Natural killer cell (primary cell): ENCODE results near the gene MRPS7. TPM values are rescaled to one million over a fixed set of nuclear protein-coding genes. Genes with fewer than 3 reads are reported as not detected.

Experiments
- ATAC-seq, 3 donors: fragments of 150-1000 bp in 2 of 3; fragments of 200-7000 bp in 1 of 3; cut with Tn5 transposase; 1 replicate in 1 of 3; 2 replicates in 2 of 3; pipeline ENCODE4 v1.10.0; 2021; ENCODE audit warnings: mild to moderate bottlenecking in 2 of 3, moderate library complexity in 2 of 3
- DNase-seq, 2 donors: peaks; one replicate each; pipeline versions ENCODE4 v3.0.0 to v3.0.0-alpha.2; 2013 to 2021; ENCODE audit warnings: mixed read lengths in 1 of 2
- H3K27ac ChIP-seq: one replicate; pipeline ENCODE4 v1.5.1; 2013; ENCODE audit warnings: mild to moderate bottlenecking, low read length
- H3K27me3 ChIP-seq: one replicate; pipeline ENCODE4 v1.6.1; 2013; ENCODE audit warnings: low read length; ENCODE audit not compliant: control insufficient read depth, insufficient read depth
- H3K36me3 ChIP-seq: one replicate; pipeline ENCODE4 v1.6.1; 2013; ENCODE audit warnings: low read length; ENCODE audit not compliant: control insufficient read depth, insufficient read depth
- H3K4me1 ChIP-seq: one replicate; pipeline ENCODE4 v1.6.1; 2013; ENCODE audit warnings: low read length; ENCODE audit not compliant: control insufficient read depth, insufficient read depth
- H3K4me3 ChIP-seq: one replicate; pipeline ENCODE4 v1.5.1; 2013; ENCODE audit warnings: low read length
- H3K9me3 ChIP-seq: one replicate; pipeline ENCODE4 v1.6.1; 2013; ENCODE audit warnings: low read length; ENCODE audit not compliant: control insufficient read depth, insufficient read depth
- H3K27ac Mint-ChIP-seq, 2 donors: one replicate each; pipeline ENCODE4 v1.8.0; 2022; ENCODE audit warnings: mild to moderate bottlenecking in 2 of 2, mixed read lengths in 2 of 2, moderate library complexity in 1 of 2
- H3K27me3 Mint-ChIP-seq, 2 donors: one replicate each; pipeline ENCODE4 v1.8.0; 2022; ENCODE audit warnings: low read depth in 2 of 2, mixed read lengths in 2 of 2
- H3K36me3 Mint-ChIP-seq: one replicate; pipeline ENCODE4 v1.8.0; 2022; ENCODE audit warnings: mixed read lengths
- H3K4me1 Mint-ChIP-seq, 2 donors: one replicate each; pipeline ENCODE4 v1.8.0; 2022; ENCODE audit warnings: mixed read lengths in 2 of 2
- H3K4me3 Mint-ChIP-seq: one replicate; pipeline ENCODE4 v1.8.0; 2022; ENCODE audit warnings: mild to moderate bottlenecking, moderate library complexity, mixed read lengths
- H3K9me3 Mint-ChIP-seq, 2 donors: one replicate each; pipeline ENCODE4 v1.8.0; 2022; ENCODE audit warnings: mixed read lengths in 2 of 2
- WGBS: methylation state at CpG from one replicate; pipeline ENCODE4 v1.1.7; 2013; ENCODE audit warnings: missing lambda C conversion rate; ENCODE audit not compliant: insufficient coverage; 5-methylcytosine and 5-hydroxymethylcytosine counted together
- intact Hi-C: fragments of 100-400 bp; cut with micrococcal nuclease; formaldehyde crosslinking; loops from one replicate; pipeline ENCODE4 v1.14.2; 2022
- total RNA-seq, 4 donors: library from RNA; stranded (reverse); fragments of 120-200 nt in 1 of 4; gene quantifications; one replicate each; pipeline versions ENCODE4 v1.2.3 to v1.2.4, GENCODE V29; 2013 to 2022
- TF ChIP-seq, protein P1 (sequence below): fragments of 200-600 bp; IDR thresholded peaks from one replicate; pipeline ENCODE4 v1.8.0; 2022; ENCODE audit warnings: antibody characterized with exemption

The MRPS7 gene
- total RNA-seq, 3 donors from 2014 or later (not counting 1 experiment from before 2014, with no cell fraction given): 27.3 to 29.4 (median 27.9) TPM

GRCh38 chr17:75295201-75296158 is 33.8 kb downstream of the MRPS7 start:
- Mint-ChIP-seq H3K36me3 (no peaks in the 10 kb centered on the region), H3K4me3 (no peak overlapping the region), H3K9me3 (no peaks in the 10 kb centered on the region), H3K27ac (peak overlapping the region in 1 of 2 donors; percentile 61), H3K4me1 (no peaks in the 10 kb centered on the region), H3K27me3 (no peaks in the 10 kb centered on the region)
- H3K27ac ChIP-seq: peak overlapping the region; percentile 90
- no peak for DNase-seq
- no peak overlapping the region for H3K4me3 ChIP-seq
- intact Hi-C loops: no loop called here
- no peaks in the 10 kb centered on the region for H3K27me3 ChIP-seq
- H3K4me1 ChIP-seq: peaks cover 39% of the 10 kb centered on the region
- TF ChIP-seq, protein P1, sequence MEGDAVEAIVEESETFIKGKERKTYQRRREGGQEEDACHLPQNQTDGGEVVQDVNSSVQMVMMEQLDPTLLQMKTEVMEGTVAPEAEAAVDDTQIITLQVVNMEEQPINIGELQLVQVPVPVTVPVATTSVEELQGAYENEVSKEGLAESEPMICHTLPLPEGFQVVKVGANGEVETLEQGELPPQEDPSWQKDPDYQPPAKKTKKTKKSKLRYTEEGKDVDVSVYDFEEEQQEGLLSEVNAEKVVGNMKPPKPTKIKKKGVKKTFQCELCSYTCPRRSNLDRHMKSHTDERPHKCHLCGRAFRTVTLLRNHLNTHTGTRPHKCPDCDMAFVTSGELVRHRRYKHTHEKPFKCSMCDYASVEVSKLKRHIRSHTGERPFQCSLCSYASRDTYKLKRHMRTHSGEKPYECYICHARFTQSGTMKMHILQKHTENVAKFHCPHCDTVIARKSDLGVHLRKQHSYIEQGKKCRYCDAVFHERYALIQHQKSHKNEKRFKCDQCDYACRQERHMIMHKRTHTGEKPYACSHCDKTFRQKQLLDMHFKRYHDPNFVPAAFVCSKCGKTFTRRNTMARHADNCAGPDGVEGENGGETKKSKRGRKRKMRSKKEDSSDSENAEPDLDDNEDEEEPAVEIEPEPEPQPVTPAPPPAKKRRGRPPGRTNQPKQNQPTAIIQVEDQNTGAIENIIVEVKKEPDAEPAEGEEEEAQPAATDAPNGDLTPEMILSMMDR: no peak
- peak in 2 of 3 donors; percentile 38 to 53 for ATAC-seq
- 54% methylated on average over 6 of the region's 8 CpGs for WGBS
- no peaks in the 10 kb centered on the region for H3K36me3 ChIP-seq
- no peaks in the 10 kb centered on the region for H3K9me3 ChIP-seq

GRCh38 chr17:75300280-75300679 is 38.6 kb downstream of the MRPS7 start:
- DNase-seq: no peak
- Mint-ChIP-seq H3K36me3 (no peaks in the 10 kb centered on the region), H3K27ac (no peak overlapping the region), H3K27me3 (no peaks in the 10 kb centered on the region), H3K4me1 (no peaks in the 10 kb centered on the region), H3K4me3 (no peak overlapping the region), H3K9me3 (no peaks in the 10 kb centered on the region)
- H3K27ac ChIP-seq: no peak overlapping the region
- intact Hi-C loops: no loop called here
- peaks cover 35% of the 10 kb centered on the region for H3K4me1 ChIP-seq
- TF ChIP-seq, protein P1: no peak
- WGBS: 82% methylated on average over 7 of the region's 7 CpGs
- ATAC-seq: no peak
- no peaks in the 10 kb centered on the region for H3K9me3 ChIP-seq
- no peaks in the 10 kb centered on the region for H3K27me3 ChIP-seq
- no peak overlapping the region for H3K4me3 ChIP-seq
- H3K36me3 ChIP-seq: no peaks in the 10 kb centered on the region

- Histone ChIP-seq H3K27ac (no peak overlapping the region), H3K9me3 (no peaks in the 10 kb centered on the region), H3K36me3 (no peaks in the 10 kb centered on the region), H3K4me1 (peaks cover 30% of the 10 kb centered on the region), H3K27me3 (no peaks in the 10 kb centered on the region), H3K4me3 (no peak overlapping the region)
- DNase-seq (no peak), ATAC-seq (no peak)
- intact Hi-C loops: no loop called here
- H3K9me3 Mint-ChIP-seq: no peaks in the 10 kb centered on the region
- H3K4me3 Mint-ChIP-seq: no peak overlapping the region
- TF ChIP-seq, protein P1: no peak
- H3K27me3 Mint-ChIP-seq: no peaks in the 10 kb centered on the region
- no peaks in the 10 kb centered on the region for H3K4me1 Mint-ChIP-seq
- WGBS: 75% methylated on average over 9 of the region's 9 CpGs
- no peaks in the 10 kb centered on the region for H3K36me3 Mint-ChIP-seq
- no peak overlapping the region for H3K27ac Mint-ChIP-seq
Measured at GRCh38 chr17:75301049-75301448, 39.4 kb downstream of the MRPS7 start.
